ENCODE results near the gene TXNL1. TPM values are rescaled to one million over a fixed set of nuclear protein-coding genes. Genes with fewer than 3 reads are reported as not detected.

The TXNL1 gene
- total RNA-seq, 1 experiment from 2014 or later: 90.4 TPM

DNA sequence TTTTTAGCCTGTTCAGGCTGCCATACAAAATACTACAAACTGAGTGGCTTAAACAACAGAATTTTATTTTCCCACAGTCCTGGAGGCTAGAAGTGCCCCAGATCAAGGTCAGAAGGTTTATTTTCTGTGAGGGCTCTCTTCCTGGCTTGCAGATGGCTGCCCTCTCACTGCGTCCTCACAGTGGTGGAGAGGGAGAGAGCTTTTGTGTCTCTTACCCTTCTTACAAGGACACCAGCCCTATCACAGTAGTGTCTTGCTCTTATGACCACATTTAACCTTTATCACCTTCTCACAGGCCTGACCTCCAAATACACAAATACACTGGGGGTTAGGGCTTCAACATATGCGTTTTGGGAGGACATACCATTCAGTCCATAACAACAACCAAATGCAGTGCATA is 24.5 kb upstream of the TXNL1 start:
- Histone ChIP-seq H3K9ac (ENCODE audit: extremely low read depth, insufficient read length, low read length) (no peak overlapping the region), H3K18ac (ENCODE audit: insufficient read length, low read depth, low read length) (no peak overlapping the region), H3K23ac (ENCODE audit: insufficient read length, low read depth, low read length) (no peak overlapping the region), H3K4ac (ENCODE audit: low read depth, low read length) (no peak overlapping the region), H3K23me2 (ENCODE audit: insufficient read length, low read depth, low read length, poor library complexity, severe bottlenecking) (no peaks in the 10 kb centered on the region), H2BK15ac (ENCODE audit: low read depth, low read length) (no peak overlapping the region), H3K79me1 (ENCODE audit: insufficient read depth, low read depth, low read length, poor library complexity, severe bottlenecking) (peaks cover 2% of the 10 kb centered on the region), H3K27me3 (ENCODE audit: insufficient read depth, low read length) (no peaks in the 10 kb centered on the region), H2BK120ac (ENCODE audit: low read depth, low read length, poor library complexity, severe bottlenecking) (no peak overlapping the region), H4K20me1 (ENCODE audit: control insufficient read depth, insufficient read depth, insufficient read length) (no peaks in the 10 kb centered on the region), H2AFZ (ENCODE audit: low read length) (no peak overlapping the region), H3K14ac (ENCODE audit: insufficient read depth, low read length) (no peak overlapping the region), H3K4me2 (ENCODE audit: insufficient read depth, insufficient read length, low read length) (no peak overlapping the region), H4K5ac (ENCODE audit: insufficient read length, low read depth, low read length) (no peak overlapping the region), H3K79me2 (ENCODE audit: insufficient read depth, low read length) (no peaks in the 10 kb centered on the region), H3K4me1 (ENCODE audit: insufficient read depth, low read length) (no peaks in the 10 kb centered on the region), H4K91ac (ENCODE audit: insufficient read length, low read depth, low read length) (no peak overlapping the region), H2BK20ac (ENCODE audit: low read depth, low read length, poor library complexity, severe bottlenecking) (no peak overlapping the region), H3K9me3 (ENCODE audit: control insufficient read depth, low read depth, low read length) (no peaks in the 10 kb centered on the region), H4K8ac (replicated peaks; ENCODE audit: insufficient read length, low read depth, low read length) (no peak overlapping the region), H3K27ac (ENCODE audit: insufficient read length, low read depth, low read length) (no peak overlapping the region), H2BK5ac (ENCODE audit: insufficient read length, low read length) (no peak overlapping the region), H3T11ph (ENCODE audit: low read length) (no peak overlapping the region), H2AK5ac (ENCODE audit: insufficient read length, low read length) (no peak overlapping the region), H2BK12ac (ENCODE audit: insufficient read length, low read depth, low read length) (no peak overlapping the region), H3K56ac (ENCODE audit: insufficient read length, low read depth, low read length) (no peak overlapping the region)
- Mint-ChIP-seq H3K27me3 (ENCODE audit: low read depth) (no peaks in the 10 kb centered on the region), H3K9me3 (no peaks in the 10 kb centered on the region), H3K4me1 (peaks cover 8 to 10% of the 10 kb centered on the region in 2 experiments), H3K4me3 (no peak overlapping the region), H3K36me3 (ENCODE audit: insufficient read depth in 1 of 3, low read depth in 3 of 3) (no peaks in the 10 kb centered on the region), H3K27ac (no peak overlapping the region)
- WGBS (ENCODE audit: extremely low coverage, insufficient read length, low lambda C conversion rate): no CpG with 5 or more reads among the region's 2 CpGs
- DNase-seq: no peak
- TF ChIP-seq, protein P1, sequence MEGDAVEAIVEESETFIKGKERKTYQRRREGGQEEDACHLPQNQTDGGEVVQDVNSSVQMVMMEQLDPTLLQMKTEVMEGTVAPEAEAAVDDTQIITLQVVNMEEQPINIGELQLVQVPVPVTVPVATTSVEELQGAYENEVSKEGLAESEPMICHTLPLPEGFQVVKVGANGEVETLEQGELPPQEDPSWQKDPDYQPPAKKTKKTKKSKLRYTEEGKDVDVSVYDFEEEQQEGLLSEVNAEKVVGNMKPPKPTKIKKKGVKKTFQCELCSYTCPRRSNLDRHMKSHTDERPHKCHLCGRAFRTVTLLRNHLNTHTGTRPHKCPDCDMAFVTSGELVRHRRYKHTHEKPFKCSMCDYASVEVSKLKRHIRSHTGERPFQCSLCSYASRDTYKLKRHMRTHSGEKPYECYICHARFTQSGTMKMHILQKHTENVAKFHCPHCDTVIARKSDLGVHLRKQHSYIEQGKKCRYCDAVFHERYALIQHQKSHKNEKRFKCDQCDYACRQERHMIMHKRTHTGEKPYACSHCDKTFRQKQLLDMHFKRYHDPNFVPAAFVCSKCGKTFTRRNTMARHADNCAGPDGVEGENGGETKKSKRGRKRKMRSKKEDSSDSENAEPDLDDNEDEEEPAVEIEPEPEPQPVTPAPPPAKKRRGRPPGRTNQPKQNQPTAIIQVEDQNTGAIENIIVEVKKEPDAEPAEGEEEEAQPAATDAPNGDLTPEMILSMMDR (conservative IDR thresholded peaks at IDR 0.05): no peak
